Neural cell (in vitro differentiated cells): Measurements from ENCODE around the gene ADGB.

Source experiments
- EP300 ChIP-seq: fragments of 450-650 bp; conservative IDR thresholded peaks from 2 replicates; pipeline ENCODE4 v1.6.1; 2014; ENCODE audit warnings: antibody characterized with exemption, mild to moderate bottlenecking, moderate library complexity; ENCODE audit not compliant: poor library complexity, severe bottlenecking
- EZH2 ChIP-seq: fragments of 200-600, 300-800 bp; shearing (Covaris generic), sonication (generic); IDR thresholded peaks from 2 replicates; pipeline ENCODE4 v1.6.1; 2014; ENCODE audit warnings: antibody characterized with exemption, low read length, borderline replicate concordance, mild to moderate bottlenecking; ENCODE audit not compliant: insufficient read depth, poor library complexity, severe bottlenecking
- MXI1 ChIP-seq: fragments of 450-650 bp; conservative IDR thresholded peaks from 2 replicates; pipeline ENCODE4 v1.6.1; 2014; ENCODE audit warnings: antibody characterized with exemption, mild to moderate bottlenecking; ENCODE audit not compliant: poor library complexity, severe bottlenecking
- POLR2AphosphoS5 ChIP-seq: IDR thresholded peaks from 2 replicates; pipeline ENCODE4 v1.6.1; 2012
- TF ChIP-seq, protein P1 (sequence below): IDR thresholded peaks from 2 replicates; pipeline ENCODE4 v1.6.1; 2012; ENCODE audit warnings: borderline replicate concordance
- TF ChIP-seq, protein P2 (sequence below): fragments of 450-650 bp; IDR thresholded peaks from 2 replicates; pipeline ENCODE4 v1.5.1; 2014; ENCODE audit warnings: antibody characterized with exemption, mild to moderate bottlenecking, moderate library complexity; ENCODE audit not compliant: poor library complexity, severe bottlenecking

DNA sequence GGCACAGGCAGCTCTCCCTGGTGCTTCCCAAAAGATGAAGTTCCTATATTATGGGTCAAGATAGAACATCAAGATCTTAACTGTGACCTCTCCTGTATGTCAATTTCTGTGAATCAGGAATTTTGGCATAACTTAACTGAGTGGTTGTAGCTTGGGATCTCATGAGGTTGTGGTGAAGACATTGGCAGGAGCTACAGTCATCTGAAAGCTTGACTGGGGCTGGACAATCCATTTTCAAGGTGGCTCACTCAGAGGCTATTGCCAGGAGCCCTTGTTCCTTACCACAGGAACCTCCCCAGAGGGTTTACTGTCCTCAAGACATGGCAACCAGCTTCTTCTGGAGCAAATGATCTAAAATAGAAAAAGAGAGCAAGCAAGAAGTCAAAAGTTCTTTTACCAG, 252.2 kb downstream of the ADGB start:
- TF ChIP-seq, protein P1, sequence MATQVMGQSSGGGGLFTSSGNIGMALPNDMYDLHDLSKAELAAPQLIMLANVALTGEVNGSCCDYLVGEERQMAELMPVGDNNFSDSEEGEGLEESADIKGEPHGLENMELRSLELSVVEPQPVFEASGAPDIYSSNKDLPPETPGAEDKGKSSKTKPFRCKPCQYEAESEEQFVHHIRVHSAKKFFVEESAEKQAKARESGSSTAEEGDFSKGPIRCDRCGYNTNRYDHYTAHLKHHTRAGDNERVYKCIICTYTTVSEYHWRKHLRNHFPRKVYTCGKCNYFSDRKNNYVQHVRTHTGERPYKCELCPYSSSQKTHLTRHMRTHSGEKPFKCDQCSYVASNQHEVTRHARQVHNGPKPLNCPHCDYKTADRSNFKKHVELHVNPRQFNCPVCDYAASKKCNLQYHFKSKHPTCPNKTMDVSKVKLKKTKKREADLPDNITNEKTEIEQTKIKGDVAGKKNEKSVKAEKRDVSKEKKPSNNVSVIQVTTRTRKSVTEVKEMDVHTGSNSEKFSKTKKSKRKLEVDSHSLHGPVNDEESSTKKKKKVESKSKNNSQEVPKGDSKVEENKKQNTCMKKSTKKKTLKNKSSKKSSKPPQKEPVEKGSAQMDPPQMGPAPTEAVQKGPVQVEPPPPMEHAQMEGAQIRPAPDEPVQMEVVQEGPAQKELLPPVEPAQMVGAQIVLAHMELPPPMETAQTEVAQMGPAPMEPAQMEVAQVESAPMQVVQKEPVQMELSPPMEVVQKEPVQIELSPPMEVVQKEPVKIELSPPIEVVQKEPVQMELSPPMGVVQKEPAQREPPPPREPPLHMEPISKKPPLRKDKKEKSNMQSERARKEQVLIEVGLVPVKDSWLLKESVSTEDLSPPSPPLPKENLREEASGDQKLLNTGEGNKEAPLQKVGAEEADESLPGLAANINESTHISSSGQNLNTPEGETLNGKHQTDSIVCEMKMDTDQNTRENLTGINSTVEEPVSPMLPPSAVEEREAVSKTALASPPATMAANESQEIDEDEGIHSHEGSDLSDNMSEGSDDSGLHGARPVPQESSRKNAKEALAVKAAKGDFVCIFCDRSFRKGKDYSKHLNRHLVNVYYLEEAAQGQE: no peak
- TF ChIP-seq, protein P2, sequence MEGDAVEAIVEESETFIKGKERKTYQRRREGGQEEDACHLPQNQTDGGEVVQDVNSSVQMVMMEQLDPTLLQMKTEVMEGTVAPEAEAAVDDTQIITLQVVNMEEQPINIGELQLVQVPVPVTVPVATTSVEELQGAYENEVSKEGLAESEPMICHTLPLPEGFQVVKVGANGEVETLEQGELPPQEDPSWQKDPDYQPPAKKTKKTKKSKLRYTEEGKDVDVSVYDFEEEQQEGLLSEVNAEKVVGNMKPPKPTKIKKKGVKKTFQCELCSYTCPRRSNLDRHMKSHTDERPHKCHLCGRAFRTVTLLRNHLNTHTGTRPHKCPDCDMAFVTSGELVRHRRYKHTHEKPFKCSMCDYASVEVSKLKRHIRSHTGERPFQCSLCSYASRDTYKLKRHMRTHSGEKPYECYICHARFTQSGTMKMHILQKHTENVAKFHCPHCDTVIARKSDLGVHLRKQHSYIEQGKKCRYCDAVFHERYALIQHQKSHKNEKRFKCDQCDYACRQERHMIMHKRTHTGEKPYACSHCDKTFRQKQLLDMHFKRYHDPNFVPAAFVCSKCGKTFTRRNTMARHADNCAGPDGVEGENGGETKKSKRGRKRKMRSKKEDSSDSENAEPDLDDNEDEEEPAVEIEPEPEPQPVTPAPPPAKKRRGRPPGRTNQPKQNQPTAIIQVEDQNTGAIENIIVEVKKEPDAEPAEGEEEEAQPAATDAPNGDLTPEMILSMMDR: no peak
- TF ChIP-seq EP300 (no peak), MXI1 (no peak), EZH2 (no peak), POLR2AphosphoS5 (no peak)
